GM12878 (cell line): ENCODE data around the gene MTR. TPM values are rescaled to one million over a fixed set of nuclear protein-coding genes. Genes with fewer than 3 reads are reported as not detected.

ENCODE experiments used
- ATAC-seq: fragments of 200-7000 bp; cut with Tn5 transposase; 3 replicates; pipeline ENCODE4 v1.9.1; 2020; ENCODE audit warnings: mild to moderate bottlenecking, moderate library complexity
- Bru-seq: library from RNA; stranded (reverse); fragments of 400-500 nt; gene quantifications from one replicate; lab custom pipeline; 2021; lab: Mats Ljungman, UMichigan
- BruChase-seq, 2 experiments: library from RNA; stranded (reverse); fragments of 400-500 nt; gene quantifications; one replicate each; lab custom pipeline; 2021; lab: Mats Ljungman, UMichigan
- BruUV-seq: library from RNA; stranded (reverse); fragments of 400-500 nt; replicated peaks from 2 replicates; lab custom pipeline; 2021; lab: Mats Ljungman, UMichigan
- CTCF ChIA-PET: fragments of 300-600 bp; sonication (Branson Sonifier 250); formaldehyde crosslinking; extraction: SDS; loops from one replicate; lab custom pipeline; 2021; ENCODE audit warnings: inconsistent platforms; lab: Yijun Ruan, JAX
- POLR2A ChIA-PET: fragments of 350-600 bp; formaldehyde crosslinking; extraction: SDS; loops from one replicate; lab custom pipeline; 2021; ENCODE audit warnings: inconsistent platforms; lab: Charles Lee
- RAD21 ChIA-PET: fragments of 300-600 bp; sonication (Branson Sonifier 250); formaldehyde crosslinking; loops from one replicate; lab custom pipeline; 2023; ENCODE audit warnings: antibody characterized with exemption; ENCODE audit not compliant: unreplicated experiment; lab: Charles Lee
- SMC1A ChIA-PET: fragments of 300-600 bp; sonication (Branson Sonifier 250); formaldehyde crosslinking; loops from one replicate; lab custom pipeline; 2023; ENCODE audit not compliant: unreplicated experiment, uncharacterized antibody; lab: Charles Lee
- DNase-seq: peaks from one replicate; pipeline ENCODE4 v3.0.0-alpha.2; 2011; ENCODE audit warnings: low read depth, low spot score
- FAIRE-seq: peaks from 3 replicates; lab custom pipeline; 2011; peaks lifted over from hg19 to GRCh38; lab: Jason Lieb, UNC
- H2AFZ ChIP-seq: 2 replicates; pipeline ENCODE4 v1.6.0; 2011; ENCODE audit warnings: low read depth, low read length, control low read depth; ENCODE audit not compliant: control insufficient read depth
- H3K27ac ChIP-seq: 2 replicates; pipeline ENCODE4 v1.5.1; 2011; ENCODE audit warnings: control low read depth; ENCODE audit not compliant: control insufficient read depth, insufficient read depth
- H3K27me3 ChIP-seq, 2 experiments: replicated peaks in 1 of 2; 2 replicates each; pipeline versions ENCODE4 v1.6.0 to v1.6.1; 2011; ENCODE audit warnings: low read length in 1 of 2; ENCODE audit not compliant: control insufficient read depth in 2 of 2, insufficient read depth in 2 of 2
- H3K36me3 ChIP-seq, 2 experiments: 2 replicates each; pipeline ENCODE4 v1.5.1; 2011; ENCODE audit warnings: low read length in 1 of 2; ENCODE audit not compliant: control insufficient read depth in 2 of 2, insufficient read depth in 2 of 2
- H3K4me1 ChIP-seq: 2 replicates; pipeline ENCODE4 v1.6.1; 2011; ENCODE audit warnings: mild to moderate bottlenecking, low read length, moderate library complexity, mixed read lengths; ENCODE audit not compliant: control insufficient read depth, insufficient read depth
- H3K4me2 ChIP-seq: 2 replicates; pipeline ENCODE4 v1.6.0; 2011; ENCODE audit warnings: control low read depth; ENCODE audit not compliant: control insufficient read depth, insufficient read depth
- H3K4me3 ChIP-seq: fragments of 200-600 bp; sonication (generic); 2 replicates; pipeline ENCODE4 v1.5.1; 2016
- H3K79me2 ChIP-seq: 2 replicates; pipeline ENCODE4 v1.6.0; 2011; ENCODE audit warnings: low read length; ENCODE audit not compliant: control insufficient read depth, insufficient read depth
- H3K9ac ChIP-seq: 2 replicates; pipeline ENCODE4 v1.8.0; 2011; ENCODE audit warnings: low read length, control low read depth, mixed read lengths; ENCODE audit not compliant: control insufficient read depth, insufficient read depth
- H3K9me3 ChIP-seq: replicated peaks from 3 replicates; pipeline ENCODE4 v1.5.1; 2011; ENCODE audit warnings: mild to moderate bottlenecking, low read length; ENCODE audit not compliant: control insufficient read depth, insufficient read depth
- H4K20me1 ChIP-seq: 2 replicates; pipeline ENCODE4 v1.6.0; 2011; ENCODE audit not compliant: control insufficient read depth, insufficient read depth
- ASH2L ChIP-seq: fragments of 300-600, 200-600 bp; sonication (generic); IDR thresholded peaks from 2 replicates; pipeline ENCODE4 v1.6.1; 2017; ENCODE audit warnings: low read depth, mild to moderate bottlenecking, borderline replicate concordance
- CBX3 ChIP-seq: fragments of 200-600 bp; sonication (generic); IDR thresholded peaks from 2 replicates; pipeline ENCODE4 v1.6.1; 2016; ENCODE audit warnings: low read depth, borderline replicate concordance
- KLF5 ChIP-seq: fragments of 450-650 bp; IDR thresholded peaks from 2 replicates; pipeline ENCODE4 v1.6.1; 2014; ENCODE audit warnings: mild to moderate bottlenecking; ENCODE audit not compliant: partially characterized antibody
- LARP7 ChIP-seq: fragments of 450-650 bp; IDR thresholded peaks from 2 replicates; pipeline ENCODE4 v1.6.1; 2017; ENCODE audit warnings: mild to moderate bottlenecking
- POLR2A ChIP-seq: IDR thresholded peaks from 2 replicates; pipeline ENCODE4 v1.6.1; 2011; ENCODE audit warnings: low read depth, mild to moderate bottlenecking, low read length
- RAD21 ChIP-seq: IDR thresholded peaks from 2 replicates; pipeline ENCODE4 v1.6.1; 2011; ENCODE audit warnings: mild to moderate bottlenecking, low read depth, low read length, moderate library complexity; ENCODE audit not compliant: insufficient read depth
- RCOR1 ChIP-seq: conservative IDR thresholded peaks from 2 replicates; pipeline ENCODE4 v1.6.1; 2012; ENCODE audit warnings: low read depth, low read length, improper control_type of control experiment
- SP1 ChIP-seq: IDR thresholded peaks from one replicate; pipeline ENCODE4 v1.6.1; 2011; ENCODE audit warnings: low read depth, low read length
- SUPT20H ChIP-seq: IDR thresholded peaks from 2 replicates; pipeline ENCODE4 v1.6.1; 2011; ENCODE audit warnings: low read depth, mild to moderate bottlenecking, low read length, moderate library complexity, borderline replicate concordance; ENCODE audit not compliant: control insufficient read depth
- ZNF207 ChIP-seq: fragments of 450-650 bp; IDR thresholded peaks from 2 replicates; pipeline ENCODE4 v1.6.1; 2014; ENCODE audit warnings: antibody characterized with exemption, mild to moderate bottlenecking, borderline replicate concordance
- WGBS: methylation state at CpG from one replicate; pipeline ENCODE4 v1.1.6; 2016; ENCODE audit warnings: low lambda C conversion rate; ENCODE audit not compliant: insufficient replicate concordance, insufficient coverage; ENCODE audit errors: missing lambda C conversion rate; 5-methylcytosine and 5-hydroxymethylcytosine counted together
- in situ Hi-C: fragments of 300-500 bp; cut with MboI; formaldehyde crosslinking; loops from 9 replicates; pipeline ENCODE4 v1.14.3; 2018; ENCODE audit warnings: mixed read lengths
- intact Hi-C: fragments of 100-400 bp; cut with micrococcal nuclease; formaldehyde crosslinking; loops from one replicate; pipeline ENCODE4 v1.14.2; 2022; ENCODE audit not compliant: unreplicated experiment
- long read RNA-seq, 2 experiments: library from polyadenylated mRNA; unstranded; transcript quantifications; one replicate each; pipeline ENCODE4 v2.0.0, GENCODE V29; 2019 to 2020
- polyA minus RNA-seq, 3 experiments: library from RNA; depleted of rRNA, polyadenylated mRNA; stranded (reverse); fragments of >200 nt; gene quantifications; 2 replicates each; pipeline ENCODE4 v1.2.3, GENCODE V29; 2011
- polyA plus RNA-seq, 11 experiments: library from polyadenylated mRNA; depleted of rRNA in 4 of 11; unstranded in 6 of 11; stranded (reverse) in 5 of 11; fragments of >200 nt; fragmentation: Nextera tagmentation in 4 of 11; fragmentation: Illumina TruSeq in 1 of 11; extraction: Ambion mirVana in 4 of 11; extraction: Trizol in 1 of 11; gene quantifications; 1 replicate in 1 of 11; 2 replicates in 10 of 11; pipeline versions ENCODE4 v1.2.1 to v1.2.3, GENCODE V29; 2011 to 2016; ENCODE audit warnings: inconsistent platforms in 2 of 11, missing spikeins in 2 of 11, low read depth in 1 of 11
- total RNA-seq, 4 experiments: library from RNA; depleted of rRNA in 3 of 4; stranded (reverse); fragments of >200 nt in 3 of 4; fragmentation: Illumina TruSeq in 1 of 4; extraction: Trizol in 1 of 4; gene quantifications; 2 replicates each; pipeline versions ENCODE4 v1.2.1 to v1.2.3, GENCODE V29; 2013 to 2021
- TF ChIP-seq, protein P1 (sequence below): fragments of 450-650 bp; IDR thresholded peaks from 2 replicates; pipeline ENCODE4 v1.6.1; 2017; ENCODE audit warnings: mild to moderate bottlenecking
- TF ChIP-seq, protein P2 (sequence below): fragments of 450-650 bp; IDR thresholded peaks from 2 replicates; pipeline ENCODE4 v1.6.1; 2016; ENCODE audit warnings: mild to moderate bottlenecking
- TF ChIP-seq, protein P3 (sequence below): IDR thresholded peaks from 2 replicates; pipeline ENCODE4 v1.6.1; 2012; ENCODE audit warnings: low read depth, low read length, improper control_type of control experiment

MTR gene
- total RNA-seq (2013; cell fraction: nucleolus; rRNA removed) = 126 and 132 TPM in 2 replicates
- total RNA-seq (2014; rRNA removed) (21.8 and 23.9 TPM in 2 replicates), total RNA-seq (2014; rRNA removed; fragmentation: Illumina TruSeq; extraction: Trizol) (22.5 and 24.0 TPM in 2 replicates), total RNA-seq (2021) (38.7 TPM in 2 replicates), polyA plus RNA-seq (2011; rRNA removed) (29.1 and 43.0 TPM in 2 replicates), polyA plus RNA-seq (2014; fragmentation: Illumina TruSeq; extraction: Trizol) (13.8 and 16.5 TPM in 2 replicates), polyA plus RNA-seq (2014; fragmentation: Nextera tagmentation; extraction: Ambion mirVana) (1 to 10 TPM; 2.4 to 5.3 TPM), polyA plus RNA-seq (2014; rRNA removed) (12.2 and 14.2 TPM in 2 replicates), polyA plus RNA-seq (2016; fragmentation: Nextera tagmentation; extraction: Ambion mirVana) (10 to 100 TPM; 13.6 to 18.8 TPM), polyA minus RNA-seq (2011; rRNA and poly(A)+ RNA removed) (52.1 and 70.2 TPM in 2 replicates), Bru-seq, nascent RNA (percentile 88 among the genes with signal in this experiment), BruChase-seq, experiment 1, labeled RNA remaining after a 6-hour chase (percentile 89 among the genes with signal in this experiment), BruChase-seq, experiment 2, labeled RNA remaining after a 2-hour chase (percentile 89 among the genes with signal in this experiment)
- 7.8 TPM for polyA plus RNA-seq (2011; ENCODE audit: low read depth)
- polyA plus RNA-seq (2011; cell fraction: cytosol; rRNA removed) = 11.2 and 12.6 TPM in 2 replicates
- 38.6 and 39.1 TPM in 2 replicates for polyA plus RNA-seq (2011; cell fraction: nucleus; rRNA removed)
- 13.1 and 15.8 TPM in 2 replicates for polyA plus RNA-seq (2012)
- polyA minus RNA-seq (2011; cell fraction: cytosol; rRNA and poly(A)+ RNA removed) = 16.3 and 22.7 TPM in 2 replicates
- 19.6 and 25.7 TPM in 2 replicates for polyA minus RNA-seq (2011; cell fraction: nucleus; rRNA and poly(A)+ RNA removed)
- long read RNA-seq, experiment 1, partial matches to known transcripts = 5 of 10 reads
- long read RNA-seq, experiment 1, other reads (novel, unspliced or antisense) = 5 of 10 reads
- long read RNA-seq, experiment 2, partial matches to known transcripts = 28 of 62 reads
- long read RNA-seq, experiment 2, other reads (novel, unspliced or antisense) = 34 of 62 reads

DNA sequence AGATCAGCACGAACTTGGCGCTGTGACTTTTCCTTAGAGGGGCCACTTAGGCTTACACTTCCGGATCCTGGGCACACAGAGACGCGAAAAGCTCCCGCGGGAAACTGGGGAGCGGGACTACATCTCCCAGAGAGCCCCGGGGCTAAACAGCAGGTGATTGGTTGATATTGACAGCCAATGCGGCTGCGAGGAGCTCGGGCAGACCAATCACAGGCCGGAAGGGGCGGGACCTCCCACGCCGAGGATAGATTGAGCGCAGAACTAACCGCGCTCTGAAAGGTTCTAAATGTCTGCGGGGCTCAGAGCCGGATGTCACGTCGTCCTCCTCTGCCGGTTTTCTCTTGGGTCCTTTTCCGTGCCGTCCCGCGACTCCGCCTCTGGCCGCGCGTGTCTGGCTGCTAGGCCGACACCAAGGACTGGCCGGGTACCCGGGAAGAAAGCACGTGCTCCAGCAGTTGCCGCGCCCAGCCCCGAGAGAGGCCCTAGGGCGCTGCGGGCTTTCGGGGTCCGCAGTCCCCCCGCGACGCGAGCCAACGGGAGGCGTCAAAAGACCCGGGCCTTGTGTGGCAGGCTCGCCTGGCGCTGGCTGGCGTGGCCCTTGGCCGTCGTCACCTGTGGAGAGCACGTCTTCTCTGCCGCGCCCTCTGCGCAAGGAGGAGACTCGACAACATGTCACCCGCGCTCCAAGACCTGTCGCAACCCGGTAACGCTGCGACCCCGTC lies at the start of gene MTR:
TSS of gene MTR (plus strand) at position 258 of the 722 bp plus-strand sequence. CDS start at position 670, 412 bp downstream.
- H3K36me3 ChIP-seq = no peaks in the 10 kb centered on the region
- peaks cover 45% of the 10 kb centered on the region for H3K79me2 ChIP-seq
- intact Hi-C loops = loop anchor here (1.0 kb wide), 1 partner anchor 191 kb away; the partner anchor contains the start of gene HEATR1
- no peaks in the 10 kb centered on the region; the same call in 1 of the 2 replicates for H4K20me1 ChIP-seq
- peak within 1 kb of the TSS; percentile 89 for H3K4me2 ChIP-seq
- H3K27ac ChIP-seq = peak within 1 kb of the TSS; percentile 95
- no peaks in the 10 kb centered on the region for H3K27me3 ChIP-seq
- ChIA-PET POLR2A (interaction anchor here (0.5 to 1.9 kb wide), 6 partner anchors 8 to 635 kb away, joined by 3 to 13 read pairs (median 4); partner anchors contain the start of gene HEATR1), CTCF (interaction anchor here (0.7 to 1.6 kb wide), 4 partner anchors 9 to 191 kb away, joined by 3 to 10 read pairs (median 4); partner anchors contain the start of gene HEATR1), RAD21 (interaction anchor here (1.1 to 1.4 kb wide), 2 partner anchors 36 to 191 kb away, joined by 4 to 5 read pairs; partner anchors contain the start of gene HEATR1), SMC1A (interaction anchor here (0.9 to 1.7 kb wide), 3 partner anchors 9 to 191 kb away, joined by 5 to 6 read pairs (median 5); partner anchors contain the start of gene HEATR1)
- ATAC-seq (peak; percentile 97), FAIRE-seq (peak; percentile 98), DNase-seq (peak; percentile 89)
- peak within 1 kb of the TSS; percentile 97 for H2AFZ ChIP-seq
- no TSS peak for BruUV-seq
- in situ Hi-C loops = no loop called here
- peaks cover 3% of the 10 kb centered on the region for H3K4me1 ChIP-seq
- 1% methylated on average over 65 of the region's 67 CpGs for WGBS
- peak within 1 kb of the TSS; percentile 97 for H3K4me3 ChIP-seq
- no peaks in the 10 kb centered on the region for H3K9me3 ChIP-seq
- H3K9ac ChIP-seq = peak within 1 kb of the TSS; percentile 95
- TF ChIP-seq, protein P1, sequence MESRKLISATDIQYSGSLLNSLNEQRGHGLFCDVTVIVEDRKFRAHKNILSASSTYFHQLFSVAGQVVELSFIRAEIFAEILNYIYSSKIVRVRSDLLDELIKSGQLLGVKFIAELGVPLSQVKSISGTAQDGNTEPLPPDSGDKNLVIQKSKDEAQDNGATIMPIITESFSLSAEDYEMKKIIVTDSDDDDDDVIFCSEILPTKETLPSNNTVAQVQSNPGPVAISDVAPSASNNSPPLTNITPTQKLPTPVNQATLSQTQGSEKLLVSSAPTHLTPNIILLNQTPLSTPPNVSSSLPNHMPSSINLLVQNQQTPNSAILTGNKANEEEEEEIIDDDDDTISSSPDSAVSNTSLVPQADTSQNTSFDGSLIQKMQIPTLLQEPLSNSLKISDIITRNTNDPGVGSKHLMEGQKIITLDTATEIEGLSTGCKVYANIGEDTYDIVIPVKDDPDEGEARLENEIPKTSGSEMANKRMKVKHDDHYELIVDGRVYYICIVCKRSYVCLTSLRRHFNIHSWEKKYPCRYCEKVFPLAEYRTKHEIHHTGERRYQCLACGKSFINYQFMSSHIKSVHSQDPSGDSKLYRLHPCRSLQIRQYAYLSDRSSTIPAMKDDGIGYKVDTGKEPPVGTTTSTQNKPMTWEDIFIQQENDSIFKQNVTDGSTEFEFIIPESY = no peak
- no peak for TF ChIP-seq CBX3
- TF ChIP-seq SP1 = peak; percentile 98
- TF ChIP-seq, protein P2, sequence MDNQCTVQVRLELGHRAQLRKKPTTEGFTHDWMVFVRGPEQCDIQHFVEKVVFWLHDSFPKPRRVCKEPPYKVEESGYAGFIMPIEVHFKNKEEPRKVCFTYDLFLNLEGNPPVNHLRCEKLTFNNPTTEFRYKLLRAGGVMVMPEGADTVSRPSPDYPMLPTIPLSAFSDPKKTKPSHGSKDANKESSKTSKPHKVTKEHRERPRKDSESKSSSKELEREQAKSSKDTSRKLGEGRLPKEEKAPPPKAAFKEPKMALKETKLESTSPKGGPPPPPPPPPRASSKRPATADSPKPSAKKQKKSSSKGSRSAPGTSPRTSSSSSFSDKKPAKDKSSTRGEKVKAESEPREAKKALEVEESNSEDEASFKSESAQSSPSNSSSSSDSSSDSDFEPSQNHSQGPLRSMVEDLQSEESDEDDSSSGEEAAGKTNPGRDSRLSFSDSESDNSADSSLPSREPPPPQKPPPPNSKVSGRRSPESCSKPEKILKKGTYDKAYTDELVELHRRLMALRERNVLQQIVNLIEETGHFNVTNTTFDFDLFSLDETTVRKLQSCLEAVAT = peak; percentile 55; the same call in 1 of the 2 replicates
- peak; percentile 93 for TF ChIP-seq LARP7
- no peak for TF ChIP-seq RAD21
- 0 out of 2 replicates have a peak, but pooled peaks have one; percentile 17 for TF ChIP-seq RCOR1
- TF ChIP-seq, protein P3, sequence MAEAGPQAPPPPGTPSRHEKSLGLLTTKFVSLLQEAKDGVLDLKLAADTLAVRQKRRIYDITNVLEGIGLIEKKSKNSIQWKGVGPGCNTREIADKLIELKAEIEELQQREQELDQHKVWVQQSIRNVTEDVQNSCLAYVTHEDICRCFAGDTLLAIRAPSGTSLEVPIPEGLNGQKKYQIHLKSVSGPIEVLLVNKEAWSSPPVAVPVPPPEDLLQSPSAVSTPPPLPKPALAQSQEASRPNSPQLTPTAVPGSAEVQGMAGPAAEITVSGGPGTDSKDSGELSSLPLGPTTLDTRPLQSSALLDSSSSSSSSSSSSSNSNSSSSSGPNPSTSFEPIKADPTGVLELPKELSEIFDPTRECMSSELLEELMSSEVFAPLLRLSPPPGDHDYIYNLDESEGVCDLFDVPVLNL = peak; percentile 38; the same call in 1 of the 2 replicates
- TF ChIP-seq POLR2A = peak; percentile 90
- TF ChIP-seq SUPT20H = no peak
- TF ChIP-seq ASH2L = peak; percentile 72; the same call in 1 of the 2 replicates
- peak; percentile 31 for TF ChIP-seq ZNF207
- TF ChIP-seq KLF5 = peak; percentile 68
